HG02759 (cell line): Measurements from ENCODE around the gene ZNF827.

ENCODE experiments used
- ATAC-seq: cut with Tn5 transposase; IDR thresholded peaks from one replicate; pipeline ENCODE4 v1.9.1; 2021; ENCODE audit warnings: mild to moderate bottlenecking, moderate library complexity; ENCODE audit not compliant: unreplicated experiment

ZNF827 gene

GRCh38 chr4:145890689-145891088, 47.9 kb downstream of the ZNF827 start:
- no peak for ATAC-seq

- no peak for ATAC-seq
Observed at GRCh38 chr4:145888393-145888792, 50.2 kb downstream of the ZNF827 start.

DNA sequence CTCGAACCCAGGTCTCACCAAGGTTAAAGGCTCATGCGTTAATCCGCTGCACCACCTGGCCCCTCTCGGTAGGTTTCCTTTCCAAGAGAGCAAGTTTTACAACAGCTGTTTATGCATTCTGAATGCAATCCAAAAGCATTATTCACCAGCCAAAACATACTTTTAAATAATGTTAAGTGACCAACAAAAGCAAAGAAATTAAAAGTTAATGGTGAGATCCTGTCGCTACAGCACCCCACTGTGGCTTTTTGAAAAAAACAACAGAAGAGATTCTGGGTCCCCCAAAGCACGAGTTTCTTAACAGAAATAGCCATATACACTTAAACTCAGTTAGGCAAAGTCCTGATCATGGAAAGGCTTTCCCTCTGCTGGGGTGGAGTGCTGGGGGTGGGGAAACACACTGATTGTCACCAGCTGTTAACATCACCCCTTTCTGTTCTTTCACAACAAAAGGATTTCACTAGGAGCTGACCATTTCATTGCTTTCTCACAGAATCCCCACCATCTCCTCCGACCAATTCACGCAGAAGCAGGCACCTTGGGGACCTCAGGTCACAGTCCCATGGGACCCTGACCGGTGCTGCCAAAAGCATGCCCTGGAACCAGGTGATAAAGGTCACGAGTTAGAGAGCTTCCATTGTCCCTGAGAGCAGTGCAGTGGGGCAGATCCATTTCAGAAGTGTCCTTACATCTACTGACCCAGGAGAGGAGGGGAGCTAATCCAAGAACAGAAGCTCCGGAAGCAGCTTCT, 51.2 kb downstream of the ZNF827 start:
- ATAC-seq: peak; percentile 44

DNA sequence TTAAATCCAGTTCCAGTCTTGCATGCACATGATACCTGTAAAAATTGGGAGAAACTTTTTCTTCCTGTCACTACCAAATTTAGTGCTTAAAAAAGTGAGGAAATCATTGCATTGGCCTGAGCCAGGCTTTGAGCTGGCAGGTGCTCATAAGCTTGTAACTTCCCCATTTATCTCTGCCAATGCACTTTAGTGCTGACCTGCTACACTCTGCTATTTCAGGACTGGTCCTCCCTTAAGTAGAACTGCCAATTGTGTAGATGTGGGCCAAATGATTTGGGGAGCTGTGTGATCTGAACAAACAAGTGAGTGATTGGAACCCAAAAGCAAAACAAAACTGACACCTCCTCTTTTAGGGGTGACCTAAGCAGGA, 51.8 kb downstream of the ZNF827 start:
- no peak for ATAC-seq

DNA sequence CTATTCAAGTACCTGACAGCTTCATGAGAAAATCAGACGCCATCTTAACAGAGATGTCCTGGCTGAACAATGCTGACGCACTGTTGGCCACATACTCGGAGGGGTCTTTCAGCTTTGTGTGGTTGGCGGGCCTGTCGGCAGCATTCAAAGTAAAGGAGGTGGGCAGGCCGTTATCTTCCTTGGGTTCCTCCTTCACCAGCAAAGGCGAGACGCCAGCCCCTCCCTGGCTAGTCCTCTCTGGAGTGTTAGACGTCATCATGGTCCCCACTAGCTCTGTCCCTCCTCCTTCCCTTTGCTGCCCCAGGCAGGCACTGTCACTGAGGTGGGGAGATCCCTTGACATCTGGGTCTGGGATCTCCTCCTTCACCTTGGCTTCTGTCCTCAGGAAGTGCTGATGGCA, 53.0 kb downstream of the ZNF827 start:
- ATAC-seq: no peak

DNA sequence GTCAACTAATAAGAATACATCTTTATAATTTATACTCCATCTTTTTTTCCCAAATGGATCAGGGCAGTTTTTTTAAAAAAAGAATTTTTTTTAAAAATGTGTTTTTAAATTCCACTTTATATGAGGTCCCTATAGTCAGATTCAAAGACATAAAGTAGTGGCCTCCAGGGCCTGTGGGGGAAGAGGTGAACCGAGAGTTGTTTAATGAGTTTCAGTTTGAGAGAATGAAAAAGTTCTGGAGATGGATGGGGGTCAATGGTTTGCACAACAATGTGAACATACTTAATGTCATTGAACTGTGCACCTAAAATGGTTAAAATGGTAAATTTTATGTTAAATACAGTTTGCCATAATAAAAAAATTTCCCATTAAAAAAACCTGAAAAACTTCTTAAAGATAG, 53.8 kb downstream of the ZNF827 start:
- ATAC-seq: no peak

- ATAC-seq: no peak
Observed at GRCh38 chr4:145883101-145883694, 55.4 kb downstream of the ZNF827 start.

- ATAC-seq: no peak
Observed at GRCh38 chr4:145882604-145883003, 56.0 kb downstream of the ZNF827 start.

GRCh38 chr4:145881989-145882388, 56.6 kb downstream of the ZNF827 start:
- ATAC-seq: peak; percentile 74

- peak; percentile 66 for ATAC-seq
Observed at GRCh38 chr4:145881576-145881975, 57.0 kb downstream of the ZNF827 start.

DNA sequence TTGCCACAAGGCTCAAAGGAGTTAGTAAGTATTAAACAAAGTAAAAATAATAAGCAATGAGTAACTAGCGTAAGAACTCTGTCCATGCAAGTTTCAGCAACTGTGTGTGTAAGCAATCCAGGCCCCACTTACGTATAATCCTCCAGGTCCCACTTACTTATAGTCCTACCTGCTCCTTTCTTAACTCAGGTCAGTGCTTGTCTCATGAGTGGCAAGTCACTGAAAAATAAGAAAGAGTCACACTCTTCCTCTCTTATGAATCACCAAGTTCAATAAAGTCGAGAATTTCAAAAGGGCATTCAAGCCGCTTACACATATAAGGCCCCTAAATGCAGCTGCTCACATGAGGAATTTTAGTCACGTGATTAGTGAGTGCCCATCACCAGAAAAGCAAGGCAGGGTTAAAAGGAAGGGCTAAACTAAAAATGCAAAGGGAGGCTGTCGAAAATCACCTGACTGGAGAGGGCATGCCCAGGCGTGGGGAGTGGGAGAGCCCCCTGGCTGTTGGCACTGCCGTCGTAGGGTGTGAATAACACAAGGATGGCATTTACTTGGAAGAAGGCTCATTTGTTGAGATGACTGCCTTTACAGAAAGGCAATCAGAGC, 58.2 kb downstream of the ZNF827 start:
- no peak for ATAC-seq

DNA sequence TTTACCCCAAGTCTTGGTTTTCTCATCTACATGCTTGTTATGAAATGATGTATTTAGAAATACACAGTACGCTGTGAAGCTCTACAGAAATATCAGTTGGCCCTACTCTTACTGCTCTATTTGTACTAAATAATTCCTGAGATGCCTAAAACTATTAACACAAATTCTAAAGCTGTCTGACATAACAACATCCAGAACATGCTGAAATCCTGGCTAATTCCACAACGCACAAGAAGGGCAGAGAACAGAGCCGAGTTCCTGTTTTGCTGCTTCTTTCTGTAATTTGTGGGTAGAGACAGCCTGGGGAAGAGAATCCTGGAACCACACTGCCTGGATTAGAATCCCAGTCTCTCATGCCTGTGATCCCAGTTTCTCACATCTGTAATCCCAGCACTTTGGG, 59.0 kb downstream of the ZNF827 start:
- no peak for ATAC-seq

- ATAC-seq: no peak
Observed at GRCh38 chr4:145878501-145879435, 59.9 kb downstream of the ZNF827 start.

DNA sequence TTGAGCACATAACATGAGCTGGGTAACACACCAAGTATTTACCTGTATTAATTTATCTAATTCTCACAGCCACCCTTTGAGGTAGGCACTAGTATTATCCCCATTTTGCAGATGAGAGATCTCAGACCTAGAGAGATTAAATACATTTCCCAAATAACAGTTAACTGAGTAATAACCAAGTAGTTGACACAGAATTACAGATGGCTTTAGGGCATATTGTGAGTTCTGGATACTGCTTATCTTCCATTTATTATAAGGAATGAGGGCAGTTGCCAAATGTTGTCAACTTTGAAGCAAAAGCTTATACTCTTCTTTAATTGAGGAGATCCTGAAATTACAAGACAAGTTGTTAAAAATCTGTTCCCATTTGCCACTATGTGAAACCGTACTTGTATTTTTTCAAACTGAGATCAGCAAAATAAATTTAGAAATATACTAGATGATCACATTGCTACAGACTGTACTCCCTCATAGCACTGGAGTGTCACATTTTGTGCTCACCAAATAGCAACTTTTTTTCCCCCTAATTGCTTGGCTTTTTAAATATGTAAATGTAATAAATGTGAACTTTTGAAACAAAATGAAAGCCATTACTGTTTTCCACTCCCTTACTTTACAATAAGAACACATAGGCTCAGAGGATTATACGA, 62.0 kb downstream of the ZNF827 start:
- no peak for ATAC-seq

DNA sequence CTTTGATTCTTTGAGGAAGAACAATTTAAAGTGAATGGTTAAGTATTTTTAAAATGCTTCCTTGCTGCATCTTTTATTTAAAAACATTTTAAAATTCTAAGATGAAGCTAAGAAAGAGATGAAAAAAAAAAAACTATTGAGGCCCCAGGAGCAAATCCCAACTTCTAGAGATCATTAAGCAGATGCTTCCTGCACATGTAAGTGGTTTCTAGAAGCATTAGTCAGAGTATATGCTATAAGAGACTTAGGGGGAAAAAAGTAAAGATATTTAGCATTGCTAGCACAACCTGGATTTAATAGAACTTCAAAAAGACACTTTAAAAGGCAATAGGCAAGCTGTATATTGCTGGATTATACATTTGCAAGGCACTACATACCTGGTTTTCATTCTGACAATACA, 64.7 kb downstream of the ZNF827 start:
- no peak for ATAC-seq

GRCh38 chr4:145871209-145871608, 67.4 kb downstream of the ZNF827 start:
- no peak for ATAC-seq

DNA sequence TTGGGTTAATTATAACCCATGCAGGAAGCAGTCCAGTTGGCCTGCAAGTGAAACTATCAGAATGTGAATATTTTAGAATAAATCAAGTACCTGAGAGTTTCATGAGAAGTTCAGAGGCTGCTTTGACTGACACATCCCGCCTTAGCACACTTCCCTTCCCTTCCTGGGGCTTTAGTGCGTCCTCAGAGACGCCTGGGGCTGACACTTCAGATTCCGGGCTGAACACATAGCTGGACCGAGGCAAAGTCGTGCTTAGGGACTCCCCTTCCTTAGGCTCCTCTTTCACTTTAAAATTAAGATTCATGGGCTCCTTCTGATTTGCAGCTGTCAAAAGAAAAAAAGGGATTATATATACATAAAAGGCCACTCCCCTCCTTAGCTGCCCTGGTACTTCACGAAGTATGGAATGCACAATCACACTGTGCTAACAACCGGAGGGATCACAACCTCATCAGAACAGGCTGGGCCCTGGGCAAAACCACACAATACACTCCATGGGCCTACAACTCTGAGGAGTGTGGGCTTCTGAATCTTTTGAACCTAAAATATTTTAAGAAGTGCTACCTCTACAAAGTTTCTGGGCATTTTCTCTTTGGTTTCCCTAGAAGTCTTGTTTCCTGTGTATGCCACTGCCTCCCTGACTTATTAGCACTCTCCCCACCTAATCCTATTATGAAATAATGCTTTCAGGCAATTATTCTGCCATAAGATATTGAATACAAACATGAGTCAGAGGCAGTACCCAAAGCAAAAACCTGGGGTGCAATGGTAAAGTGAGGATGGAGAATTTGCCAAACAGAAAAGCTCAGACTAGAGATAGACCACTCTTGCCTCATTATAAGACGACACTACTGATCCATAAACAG, 68.2 kb downstream of the ZNF827 start:
- ATAC-seq: no peak

DNA sequence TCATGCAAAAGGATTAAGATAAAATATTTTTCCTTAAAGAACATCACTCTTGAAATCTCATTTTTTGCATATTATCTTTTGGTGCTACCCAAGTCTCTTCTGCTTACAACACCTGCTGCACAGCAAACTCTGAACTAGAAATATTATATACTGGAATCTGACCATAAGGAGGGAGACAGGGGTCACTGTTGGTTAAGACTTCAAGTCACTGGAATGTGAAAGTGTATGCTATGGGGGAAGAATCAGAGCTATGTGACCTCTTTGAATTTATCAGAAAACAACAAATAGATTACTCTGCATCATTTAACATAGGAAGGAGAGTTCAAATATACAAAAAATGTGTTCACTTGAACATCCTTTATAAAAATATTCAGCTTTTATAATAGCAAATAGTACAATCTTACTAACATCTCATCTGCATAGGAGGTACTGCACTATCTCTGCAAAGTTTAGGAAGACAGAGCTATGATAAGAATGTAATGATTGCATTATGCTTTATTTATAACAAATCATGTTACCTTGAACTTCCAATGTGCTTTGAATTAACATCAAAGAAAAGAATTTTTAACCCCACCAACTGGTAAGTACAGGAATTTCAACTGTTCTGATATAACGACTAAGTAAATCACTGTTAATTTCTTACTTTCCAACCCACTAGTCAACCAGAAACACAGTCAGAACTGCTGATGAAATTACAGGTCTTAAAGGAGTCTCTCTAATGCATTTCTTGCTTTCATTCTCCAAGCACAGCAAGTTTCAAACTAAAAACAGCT, 69.8 kb downstream of the ZNF827 start:
- ATAC-seq: peak; percentile 76

DNA sequence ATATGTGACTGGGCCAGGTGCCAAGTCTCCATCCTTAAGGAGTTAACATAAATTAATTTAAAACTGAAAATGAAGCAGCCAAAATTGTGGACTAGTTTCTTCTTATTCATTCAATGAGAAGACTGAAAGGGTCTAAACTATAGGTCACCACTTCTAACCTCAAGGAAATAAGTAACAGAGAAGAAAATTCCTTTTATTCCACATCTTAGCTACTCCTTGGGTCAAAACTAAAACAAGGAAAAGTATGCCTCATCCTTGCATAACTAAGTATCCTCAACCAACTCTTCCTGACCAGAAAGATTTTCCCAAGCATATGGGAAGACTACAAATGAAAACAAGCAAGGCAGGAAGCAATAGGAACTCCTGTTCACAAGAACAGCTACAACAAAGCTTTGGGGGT, 71.2 kb downstream of the ZNF827 start:
- ATAC-seq: no peak
